ENCODE results near the gene WDFY3.

DNA sequence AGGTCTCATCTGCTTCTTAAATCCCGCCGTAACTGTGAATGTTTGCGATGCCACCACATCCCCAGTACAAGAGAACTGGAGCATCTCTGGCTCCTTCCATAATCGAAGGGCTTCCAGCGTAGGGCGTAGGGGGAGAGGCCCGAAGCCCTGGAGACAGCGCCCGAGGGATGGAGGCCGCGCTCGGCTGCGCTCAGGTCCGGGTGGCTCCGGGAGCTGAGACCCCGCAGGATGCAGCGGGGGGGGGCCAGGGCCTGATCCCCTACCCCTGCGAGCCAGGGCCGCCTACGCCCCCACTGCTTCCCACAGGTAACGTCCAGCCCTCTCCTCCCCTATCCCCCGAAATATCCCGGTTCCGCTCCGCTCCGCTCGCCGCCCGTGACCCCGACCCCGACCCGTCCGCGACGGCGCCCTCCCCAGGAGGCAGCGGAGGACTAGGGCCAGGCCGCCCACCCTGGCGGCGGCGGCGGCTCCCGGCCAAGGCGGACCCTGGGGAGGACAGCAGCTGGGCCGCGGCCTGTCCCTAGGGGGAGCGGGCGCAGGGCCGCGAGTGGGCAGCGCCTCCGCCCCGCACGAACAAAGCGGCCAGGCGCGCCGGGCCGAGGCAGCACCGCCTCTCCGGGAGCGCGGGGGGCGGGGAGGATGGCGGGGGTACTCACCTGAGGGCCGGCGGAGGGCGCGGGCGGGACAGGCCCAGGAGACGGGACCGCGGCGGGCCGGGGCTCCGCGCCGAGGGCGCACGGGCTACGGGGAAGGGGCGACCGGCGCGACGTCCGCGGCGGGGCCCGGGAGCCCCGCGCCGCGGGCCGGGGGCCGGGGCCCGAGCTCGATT is 723 bp downstream of the WDFY3 start:
- TF ChIP-seq POLR2A (IDR thresholded peaks at IDR 0.05), result no peak
- TF ChIP-seq CTCF (IDR thresholded peaks at IDR 0.05), result no peak
- TF ChIP-seq POLR2AphosphoS5 (IDR thresholded peaks at IDR 0.05), result no peak
- no peak for TF ChIP-seq EP300 (IDR thresholded peaks at IDR 0.05)

Measured in suprapubic skin (tissue), 4 donors.